Measurements from ENCODE around the gene KCNIP3. TPM values are rescaled to one million over a fixed set of nuclear protein-coding genes. Genes with fewer than 3 reads are reported as not detected.
A peak's percentile ranks its signal among the peaks of the same experiment; 100 is the strongest.

KCNIP3 gene
- total and polyA plus RNA-seq, 8 donors: 3.5 to 7.5 (median 3.6) TPM

DNA sequence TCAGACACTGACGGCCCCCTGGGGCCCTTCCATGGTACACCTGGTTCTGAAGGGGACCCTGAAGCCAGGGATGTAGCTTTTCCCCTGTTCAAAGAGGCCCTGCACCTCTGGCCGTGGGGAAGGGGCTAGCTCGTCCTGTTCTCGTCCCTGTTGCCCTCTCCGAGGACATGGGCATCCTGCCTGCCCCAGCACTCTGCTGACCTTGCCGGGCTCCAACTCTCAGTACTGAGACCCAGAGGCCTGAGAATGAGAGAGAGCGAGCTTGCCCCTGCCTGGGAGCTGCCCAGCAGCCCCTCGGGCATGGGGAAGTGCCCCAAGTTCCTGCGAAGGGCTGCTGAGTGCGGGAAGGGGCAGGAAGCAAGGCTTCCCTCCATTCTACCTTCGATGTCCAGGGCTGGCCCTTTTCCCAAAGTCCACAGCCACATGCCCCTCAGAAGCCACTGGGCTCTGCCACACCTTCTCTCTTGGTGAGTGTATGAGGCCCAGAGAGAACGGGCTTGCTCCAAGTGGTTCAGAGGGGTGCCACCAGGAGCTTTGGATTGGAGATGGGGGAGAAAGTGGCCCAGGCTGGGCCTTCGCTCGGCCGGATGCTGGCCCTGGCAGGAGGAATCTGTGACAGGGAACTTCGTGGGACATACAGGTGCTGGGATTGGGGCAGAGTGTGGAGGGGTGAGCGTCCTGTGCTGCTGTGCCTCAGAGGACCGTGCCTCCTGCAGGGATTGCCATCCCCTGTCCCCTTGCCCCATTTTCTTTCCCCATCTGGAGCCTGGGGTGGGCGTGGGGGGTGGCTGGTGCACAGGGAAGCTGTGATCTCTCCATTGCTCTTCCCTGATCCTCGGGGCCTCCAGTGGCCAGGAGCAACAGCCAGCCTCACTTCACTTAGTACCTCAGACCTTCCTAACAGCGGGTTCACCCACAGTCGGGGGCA is 50.8 kb downstream of the KCNIP3 start:
- no peaks in the 10 kb centered on the region for H3K36me3 ChIP-seq
- intact Hi-C loops (cut with DNase I): no loop called here
- ATAC-seq (no peak), DNase-seq (peak in 1 of 6 donors; percentile 12), FAIRE-seq (no peak)
- WGBS, 2 donors: 76 to 77% methylated on average over 22 of the region's 22 CpGs
- no peaks in the 10 kb centered on the region for H3K4me1 ChIP-seq
- H3K27me3 ChIP-seq: no peaks in the 10 kb centered on the region
- no peak overlapping the region for H3K27ac ChIP-seq
- H3K9me3 ChIP-seq: no peaks in the 10 kb centered on the region
- TF ChIP-seq, protein P1, sequence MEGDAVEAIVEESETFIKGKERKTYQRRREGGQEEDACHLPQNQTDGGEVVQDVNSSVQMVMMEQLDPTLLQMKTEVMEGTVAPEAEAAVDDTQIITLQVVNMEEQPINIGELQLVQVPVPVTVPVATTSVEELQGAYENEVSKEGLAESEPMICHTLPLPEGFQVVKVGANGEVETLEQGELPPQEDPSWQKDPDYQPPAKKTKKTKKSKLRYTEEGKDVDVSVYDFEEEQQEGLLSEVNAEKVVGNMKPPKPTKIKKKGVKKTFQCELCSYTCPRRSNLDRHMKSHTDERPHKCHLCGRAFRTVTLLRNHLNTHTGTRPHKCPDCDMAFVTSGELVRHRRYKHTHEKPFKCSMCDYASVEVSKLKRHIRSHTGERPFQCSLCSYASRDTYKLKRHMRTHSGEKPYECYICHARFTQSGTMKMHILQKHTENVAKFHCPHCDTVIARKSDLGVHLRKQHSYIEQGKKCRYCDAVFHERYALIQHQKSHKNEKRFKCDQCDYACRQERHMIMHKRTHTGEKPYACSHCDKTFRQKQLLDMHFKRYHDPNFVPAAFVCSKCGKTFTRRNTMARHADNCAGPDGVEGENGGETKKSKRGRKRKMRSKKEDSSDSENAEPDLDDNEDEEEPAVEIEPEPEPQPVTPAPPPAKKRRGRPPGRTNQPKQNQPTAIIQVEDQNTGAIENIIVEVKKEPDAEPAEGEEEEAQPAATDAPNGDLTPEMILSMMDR (IDR thresholded peaks at IDR 0.05): no peak
- H3K4me3 ChIP-seq: no peak overlapping the region

DNA sequence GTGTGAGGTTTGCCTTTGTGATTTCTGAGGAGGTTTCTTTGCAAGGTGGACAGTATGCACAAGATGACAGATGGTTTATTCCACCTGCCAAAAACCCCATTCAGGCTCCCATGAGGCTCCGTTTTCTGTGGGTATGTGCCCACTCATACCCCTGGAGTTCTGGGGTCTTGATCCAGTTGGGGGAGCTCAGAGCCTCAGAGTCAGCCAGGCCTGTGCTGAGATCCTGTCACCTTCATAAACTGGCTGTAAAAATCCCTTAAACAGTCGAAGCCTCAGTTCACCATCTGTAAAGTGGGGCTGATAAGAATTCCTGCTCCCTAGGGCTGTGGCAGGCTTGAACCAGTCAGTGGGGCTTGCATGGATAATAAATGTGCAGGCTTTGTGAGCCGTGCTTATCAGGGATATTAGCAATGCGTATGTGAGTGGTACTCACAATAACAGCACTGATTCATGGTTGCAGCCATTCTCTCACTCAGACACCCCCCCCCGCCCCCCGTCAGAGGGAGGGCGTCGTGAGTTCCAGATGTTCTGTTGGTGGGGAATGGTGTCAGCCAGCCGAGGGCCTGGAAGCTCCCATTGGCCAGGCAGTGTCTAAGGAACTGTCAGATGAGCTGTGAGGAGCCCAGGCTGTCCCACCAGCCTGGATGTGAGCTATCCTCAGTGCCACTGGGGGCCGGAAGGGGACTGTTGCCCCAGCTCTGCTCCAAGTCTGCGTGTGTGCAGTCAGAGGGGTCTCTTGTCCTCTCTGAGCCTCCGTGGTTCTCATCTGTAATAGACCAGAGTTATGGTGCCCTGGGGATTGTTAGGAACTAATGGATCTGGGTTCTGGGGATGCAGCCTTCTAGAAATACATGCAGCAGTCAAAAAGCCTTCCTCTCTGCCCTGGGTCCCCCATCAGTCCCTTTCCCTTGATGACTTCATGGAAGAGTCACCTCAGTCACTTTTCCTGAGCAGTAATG is 51.7 kb downstream of the KCNIP3 start:
- 53 to 63% methylated on average over 12 of the region's 12 CpGs for WGBS, 2 donors
- TF ChIP-seq, protein P1 (IDR thresholded peaks at IDR 0.05): no peak
- ATAC-seq (no peak), FAIRE-seq (no peak), DNase-seq (peak in 1 of 6 donors; percentile 12)
- Histone ChIP-seq H3K9me3 (no peaks in the 10 kb centered on the region), H3K27ac (no peak overlapping the region), H3K4me1 (no peaks in the 10 kb centered on the region), H3K4me3 (no peak overlapping the region), H3K36me3 (no peaks in the 10 kb centered on the region), H3K27me3 (no peaks in the 10 kb centered on the region)
- intact Hi-C loops (cut with DNase I): no loop called here

GRCh38 chr2:95349568-95350322 is 52.6 kb downstream of the KCNIP3 start:
- DNase-seq: peak in 1 of 6 donors; percentile 11

DNA sequence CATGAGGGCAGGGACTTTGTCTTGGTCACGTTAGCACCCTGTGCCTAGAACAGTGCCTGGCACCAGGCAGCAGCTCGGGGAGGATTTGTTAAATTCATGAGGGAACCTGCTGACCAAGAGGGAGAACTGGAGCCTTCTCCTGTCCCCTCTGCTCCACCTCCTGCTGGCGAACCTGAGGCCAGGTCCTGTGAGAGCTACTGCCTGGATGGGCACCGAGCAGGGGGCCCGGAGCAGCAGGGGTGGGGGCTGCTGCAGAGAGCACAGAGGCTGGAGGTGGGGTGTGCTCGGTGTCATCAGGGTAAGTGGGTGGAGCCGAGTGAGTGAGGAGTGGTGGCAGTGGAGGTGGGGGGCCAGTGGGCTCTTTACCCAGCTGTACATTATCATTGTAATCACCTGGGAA is 53.2 kb downstream of the KCNIP3 start:
- Histone ChIP-seq H3K4me1 (no peaks in the 10 kb centered on the region), H3K27ac (no peak overlapping the region), H3K9me3 (no peaks in the 10 kb centered on the region), H3K4me3 (no peak overlapping the region), H3K36me3 (no peaks in the 10 kb centered on the region), H3K27me3 (no peaks in the 10 kb centered on the region)
- DNase-seq: peak in 1 of 6 donors; percentile 9
- 69 to 73% methylated on average over 7 of the region's 7 CpGs for WGBS, 2 donors
- FAIRE-seq: no peak
- no peak for ATAC-seq
- intact Hi-C loops (cut with DNase I): no loop called here
- TF ChIP-seq, protein P1 (IDR thresholded peaks at IDR 0.05): no peak

More at GRCh38 chr2:95349568-95350322, 52.6 kb downstream of the KCNIP3 start:
- FAIRE-seq (no peak), ATAC-seq (no peak)
- Histone ChIP-seq H3K27me3 (no peaks in the 10 kb centered on the region), H3K36me3 (no peaks in the 10 kb centered on the region), H3K27ac (no peak overlapping the region), H3K4me3 (no peak overlapping the region), H3K9me3 (no peaks in the 10 kb centered on the region), H3K4me1 (no peaks in the 10 kb centered on the region)
- 85 to 88% methylated on average over 12 of the region's 12 CpGs for WGBS, 2 donors
- TF ChIP-seq, protein P1 (IDR thresholded peaks at IDR 0.05): no peak
- intact Hi-C loops (cut with DNase I): no loop called here

All from pancreas (tissue), 10 donors.